ENCODE measurements around the gene RRP8. TPM values are rescaled to one million over a fixed set of nuclear protein-coding genes. Genes with fewer than 3 reads are reported as not detected.

Gene RRP8
- total and polyA plus RNA-seq, 9 of the 15 experiments (the other 6 are each of a cell fraction or from before 2014, with no cell fraction given), result 5.7 to 47.3 (median 32.6) TPM

- TF ChIP-seq THRA (IDR thresholded peaks at IDR 0.05) (no peak), TSHZ1 (CRISPR knock-in tag; IDR thresholded peaks at IDR 0.05) (no peak), POLR2AphosphoS2 (IDR thresholded peaks at IDR 0.05; ENCODE audit: low read length) (no peak), CBFA2T3 (IDR thresholded peaks at IDR 0.05) (peak; percentile 84), ARNT (IDR thresholded peaks at IDR 0.05) (peak in 1 of 2 experiments; percentile 53; a peak in 1 of 4 replicates), HES1 (IDR thresholded peaks at IDR 0.05; ENCODE audit: low read depth) (no peak), SIN3A (IDR thresholded peaks at IDR 0.05; ENCODE audit: borderline replicate concordance in 2 of 2, control insufficient read depth in 1 of 2, low read depth in 2 of 2, low read length in 2 of 2) (peak; percentile 99), ZNF324 (CRISPR knock-in tag; IDR thresholded peaks at IDR 0.05) (no peak), SRSF1 (IDR thresholded peaks at IDR 0.05; ENCODE audit: low read depth, low read length) (no peak), ZNF184 (CRISPR knock-in tag; IDR thresholded peaks at IDR 0.05) (no peak), KLF1 (tag; IDR thresholded peaks at IDR 0.05) (no peak), NR2C1 (IDR thresholded peaks at IDR 0.05) (no peak), NR2C1 (tag; IDR thresholded peaks at IDR 0.05) (0 out of 2 replicates have a peak, but pooled peaks have one; percentile 19), NFYB (IDR thresholded peaks at IDR 0.05; ENCODE audit: extremely low read depth, insufficient read length) (no peak), ZNF780A (CRISPR knock-in tag; IDR thresholded peaks at IDR 0.05) (no peak), ATF6 (CRISPR knock-in tag; IDR thresholded peaks at IDR 0.05) (no peak), HLTF (IDR thresholded peaks at IDR 0.05) (0 out of 2 replicates have a peak, but pooled peaks have one; percentile 43), MTA3 (IDR thresholded peaks at IDR 0.05; ENCODE audit: borderline replicate concordance) (no peak), ESRRA (IDR thresholded peaks at IDR 0.05; ENCODE audit: borderline replicate concordance, low read depth) (no peak), CHD1 (IDR thresholded peaks at IDR 0.05; ENCODE audit: low read length) (no peak), SMARCA4 (IDR thresholded peaks at IDR 0.05) (peak; percentile 84), THAP7 (CRISPR knock-in tag; IDR thresholded peaks at IDR 0.05) (no peak)
These were observed 35.1 kb downstream of the RRP8 start (continued) for GRCh38 chr11:6568191-6568918.

All from K562 (cell line).